ENCODE measurements around the gene GPNMB.

GPNMB gene

GRCh38 chr7:23232966-23233365 is 13.6 kb upstream of the GPNMB start:
- DNase-seq, result no peak

GRCh38 chr7:23234569-23235296 is 11.8 kb upstream of the GPNMB start:
- no peak for DNase-seq

GRCh38 chr7:23235813-23236221 is 10.8 kb upstream of the GPNMB start:
- DNase-seq, result no peak

- no peak for DNase-seq
Measured at GRCh38 chr7:23237000-23237399, 9.6 kb upstream of the GPNMB start.

- DNase-seq, result no peak
Measured at GRCh38 chr7:23238983-23239652, 7.5 kb upstream of the GPNMB start.

- DNase-seq, result no peak
Measured at GRCh38 chr7:23239698-23240097, 6.9 kb upstream of the GPNMB start.

GRCh38 chr7:23242321-23242720 is 4.3 kb upstream of the GPNMB start:
- DNase-seq, result no peak

GRCh38 chr7:23242935-23243334 is 3.6 kb upstream of the GPNMB start:
- DNase-seq, result no peak

GRCh38 chr7:23247046-23247602 is 549 bp downstream of the GPNMB start:
- DNase-seq, result no peak

- DNase-seq, result no peak
Measured at GRCh38 chr7:23247603-23248335, 1.2 kb downstream of the GPNMB start.

GRCh38 chr7:23249486-23249885 is 2.9 kb downstream of the GPNMB start:
- no peak for DNase-seq

- DNase-seq, result no peak
Measured at GRCh38 chr7:23254051-23254681, 7.6 kb downstream of the GPNMB start.

- no peak for DNase-seq
Measured at GRCh38 chr7:23256731-23257130, 10.2 kb downstream of the GPNMB start.

GRCh38 chr7:23260371-23260770 is 13.8 kb downstream of the GPNMB start:
- no peak for DNase-seq

- DNase-seq, result peak; percentile 42
Measured at GRCh38 chr7:23261843-23262452, 15.4 kb downstream of the GPNMB start.

GRCh38 chr7:23264916-23265458 is 18.4 kb downstream of the GPNMB start:
- DNase-seq, result no peak

- no peak for DNase-seq
Measured at GRCh38 chr7:23266918-23267317, 20.3 kb downstream of the GPNMB start.

- DNase-seq, result no peak
Measured at GRCh38 chr7:23267357-23267756, 20.8 kb downstream of the GPNMB start.

GRCh38 chr7:23268167-23268566 is 21.6 kb downstream of the GPNMB start:
- DNase-seq, result no peak

- DNase-seq, result no peak
Measured at GRCh38 chr7:23268746-23269145, 22.2 kb downstream of the GPNMB start.

- DNase-seq, result no peak
Measured at GRCh38 chr7:23272275-23272674, 25.7 kb downstream of the GPNMB start.

GRCh38 chr7:23273141-23273599 is 26.6 kb downstream of the GPNMB start:
- peak; percentile 91 for DNase-seq

Measured in NCI-H1092 treated with DMSO at 0.1 percent for 48 hours (cell line).